Ectodermal cell (in vitro differentiated cells): ENCODE measurements around the gene INF2. TPM values are rescaled to one million over a fixed set of nuclear protein-coding genes. Genes with fewer than 3 reads are reported as not detected.

Experiments
- H3K27ac ChIP-seq: 2 replicates; pipeline ENCODE4 v1.7.0; 2013; ENCODE audit warnings: mild to moderate bottlenecking, low read depth, low read length; ENCODE audit not compliant: insufficient read depth, poor library complexity, severe bottlenecking
- H3K27me3 ChIP-seq: 2 replicates; pipeline ENCODE4 v1.7.0; 2013; ENCODE audit warnings: mild to moderate bottlenecking, low read length; ENCODE audit not compliant: insufficient read depth, control insufficient read depth, poor library complexity, severe bottlenecking
- H3K36me3 ChIP-seq: one replicate; pipeline ENCODE4 v1.7.0; 2013; ENCODE audit warnings: low read length; ENCODE audit not compliant: control insufficient read depth, insufficient read depth
- H3K4me1 ChIP-seq: one replicate; pipeline ENCODE4 v1.7.0; 2013; ENCODE audit warnings: low read length; ENCODE audit not compliant: control insufficient read depth, insufficient read depth
- H3K4me3 ChIP-seq: 2 replicates; pipeline ENCODE4 v1.7.0; 2013; ENCODE audit warnings: low read depth, low read length, control low read depth; ENCODE audit not compliant: insufficient read depth
- H3K9me3 ChIP-seq: 2 replicates; pipeline ENCODE4 v1.7.0; 2013; ENCODE audit warnings: mild to moderate bottlenecking, low read length, moderate library complexity; ENCODE audit not compliant: control insufficient read depth
- WGBS, 2 experiments: methylation state at CpG; one replicate each; pipeline ENCODE4 v1.1.7; 2013; ENCODE audit warnings: missing lambda C conversion rate in 2 of 2; 5-methylcytosine and 5-hydroxymethylcytosine counted together
- polyA plus RNA-seq, 4 experiments: library from polyadenylated mRNA; stranded (reverse); fragments of 50-300 nt; gene quantifications; one replicate each; pipeline ENCODE4 v1.2.3, GENCODE V29; 2013

The INF2 gene
- polyA plus RNA-seq (2013, experiment 1 of 4) = 36.6 TPM
- polyA plus RNA-seq (2013, experiment 2 of 4) = 33.4 TPM
- 30.1 TPM for polyA plus RNA-seq (2013, experiment 3 of 4)
- 29.7 TPM for polyA plus RNA-seq (2013, experiment 4 of 4)

DNA sequence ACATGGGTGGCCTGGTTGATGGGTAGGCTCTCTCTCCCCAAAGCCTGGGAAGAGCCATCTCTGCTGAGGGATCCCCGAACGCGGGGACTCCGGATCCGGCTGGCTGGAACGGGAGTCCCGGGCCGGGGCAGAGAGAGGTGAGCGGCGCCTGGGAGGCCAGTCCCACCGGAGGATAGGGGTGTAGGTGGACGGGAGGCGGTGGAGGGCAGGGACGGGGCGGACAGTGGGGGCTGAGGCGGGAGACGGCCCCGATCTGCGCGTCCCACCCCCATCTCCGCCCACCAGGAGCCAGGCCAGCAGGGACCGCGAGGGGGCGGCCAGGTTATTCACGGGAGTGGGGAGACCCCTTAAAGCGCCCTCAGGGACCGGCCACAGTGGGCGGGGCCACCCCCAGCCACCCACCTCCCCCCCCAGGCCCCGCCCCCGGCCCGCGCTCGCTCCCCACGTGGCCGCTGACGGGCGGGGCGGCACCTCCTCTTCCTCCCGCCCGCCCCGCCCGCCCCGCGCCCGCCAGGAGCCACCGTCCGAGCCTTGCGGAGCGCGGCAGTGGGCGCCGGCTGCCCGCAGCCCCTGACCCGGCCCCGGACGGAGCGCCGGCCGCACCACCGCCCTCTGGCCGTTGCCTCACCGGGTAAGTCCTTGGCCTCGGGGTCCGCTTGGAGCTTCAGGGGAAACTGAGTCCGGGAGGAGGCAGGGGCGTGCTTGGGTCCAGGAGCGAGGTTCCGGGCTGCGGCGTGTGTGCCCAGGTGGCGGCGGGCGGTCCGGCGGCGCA is at the start of gene INF2:
Gene INF2 (plus strand): TSS at position 510 of the 772 bp plus-strand sequence. CDS start 11,748 bp downstream, outside the sequence.
- Histone ChIP-seq H3K4me3 (peak within 1 kb of the TSS; percentile 54), H3K9me3 (no peaks in the 10 kb centered on the region), H3K4me1 (peaks cover 41% of the 10 kb centered on the region), H3K36me3 (no peaks in the 10 kb centered on the region), H3K27me3 (no peaks in the 10 kb centered on the region), H3K27ac (no peak within 1 kb of the TSS)
- 1% methylated on average over 70 to 76 of the region's 76 CpGs for WGBS, 2 experiments

DNA sequence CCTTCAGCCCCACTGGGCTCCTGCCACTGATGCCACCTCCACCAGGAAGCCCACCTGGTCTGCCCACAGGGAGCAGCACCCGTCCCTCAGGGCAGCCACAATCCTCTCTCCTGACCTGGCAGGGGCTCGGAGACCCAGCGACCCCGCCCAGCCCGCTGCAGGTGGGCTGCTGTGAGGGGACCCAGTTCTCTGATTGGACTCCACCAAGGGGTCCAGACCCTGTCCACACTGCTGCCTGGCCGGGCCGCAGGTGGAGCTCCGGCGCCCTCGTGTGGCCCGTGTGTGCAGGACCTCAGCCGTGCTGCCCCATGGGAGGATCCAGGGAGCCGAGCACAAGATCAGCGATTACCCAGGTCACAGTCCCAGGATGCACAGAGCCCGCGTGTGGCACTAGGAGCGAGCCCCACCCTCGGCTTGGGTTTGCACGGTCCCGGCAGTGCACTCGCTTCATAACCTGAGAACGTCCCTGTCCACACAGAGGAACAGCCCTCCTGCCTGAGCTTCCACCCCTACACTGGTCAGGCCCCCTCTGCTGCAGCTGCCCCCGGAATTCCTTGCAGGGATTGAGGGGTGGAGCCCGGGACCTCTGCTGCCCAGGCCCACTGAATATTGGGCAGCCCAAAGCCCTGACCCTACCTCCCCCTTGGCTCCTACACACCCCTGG is 49.4 kb upstream of the INF2 start:
- no peaks in the 10 kb centered on the region for H3K9me3 ChIP-seq
- H3K4me3 ChIP-seq = no peak overlapping the region
- 10% methylated on average over 24 of the region's 24 CpGs for WGBS, 2 experiments
- no peaks in the 10 kb centered on the region for H3K27me3 ChIP-seq
- no peak overlapping the region for H3K27ac ChIP-seq
- peaks cover 2% of the 10 kb centered on the region for H3K4me1 ChIP-seq
- H3K36me3 ChIP-seq = no peaks in the 10 kb centered on the region

- Histone ChIP-seq H3K36me3 (no peaks in the 10 kb centered on the region), H3K4me1 (peaks cover 2% of the 10 kb centered on the region), H3K27me3 (no peaks in the 10 kb centered on the region), H3K4me3 (no peak overlapping the region), H3K9me3 (no peaks in the 10 kb centered on the region), H3K27ac (no peak overlapping the region)
- WGBS, 2 experiments = 89 to 91% methylated on average over 10 of the region's 10 CpGs
Measured at GRCh38 chr14:104640681-104641080, 48.7 kb upstream of the INF2 start.

- Histone ChIP-seq H3K4me3 (no peak overlapping the region), H3K9me3 (no peaks in the 10 kb centered on the region), H3K4me1 (peaks cover 2% of the 10 kb centered on the region), H3K27me3 (no peaks in the 10 kb centered on the region), H3K27ac (no peak overlapping the region), H3K36me3 (no peaks in the 10 kb centered on the region)
- 90 to 92% methylated on average over 23 of the region's 23 CpGs for WGBS, 2 experiments
Measured at GRCh38 chr14:104641753-104642539, 47.5 kb upstream of the INF2 start.

- H3K9me3 ChIP-seq = no peaks in the 10 kb centered on the region
- 93 to 96% methylated on average over 9 of the region's 9 CpGs for WGBS, 2 experiments
- no peak overlapping the region for H3K4me3 ChIP-seq
- H3K36me3 ChIP-seq = no peaks in the 10 kb centered on the region
- no peak overlapping the region for H3K27ac ChIP-seq
- peaks cover 2% of the 10 kb centered on the region for H3K4me1 ChIP-seq
- no peaks in the 10 kb centered on the region for H3K27me3 ChIP-seq
Measured at GRCh38 chr14:104642540-104642868, 46.9 kb upstream of the INF2 start.

DNA sequence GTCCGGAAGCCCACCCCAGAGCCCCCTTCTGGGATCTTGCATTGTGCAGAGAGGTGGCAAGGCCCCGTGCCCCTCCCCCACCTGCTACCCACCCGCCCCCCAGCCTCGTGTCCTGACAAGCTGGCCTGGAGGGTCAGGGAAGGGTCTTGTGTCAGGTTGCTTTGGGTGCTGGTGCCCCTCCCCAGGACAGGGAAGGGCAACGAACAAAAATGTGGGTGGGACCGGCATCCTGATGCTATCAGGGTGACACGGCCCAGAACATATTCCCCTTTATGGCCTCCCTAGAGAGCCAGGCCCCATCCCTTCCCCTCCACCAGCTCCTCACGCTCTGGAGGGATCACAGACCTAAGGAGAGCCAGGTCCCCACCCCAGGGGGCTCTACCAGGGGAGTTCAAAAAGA is 46.1 kb upstream of the INF2 start:
- no peak overlapping the region for H3K4me3 ChIP-seq
- 80 to 81% methylated on average over 8 of the region's 8 CpGs for WGBS, 2 experiments

GRCh38 chr14:104644091-104644635 is 45.3 kb upstream of the INF2 start:
- Histone ChIP-seq H3K4me1 (peaks cover 2% of the 10 kb centered on the region), H3K27me3 (no peaks in the 10 kb centered on the region), H3K9me3 (no peaks in the 10 kb centered on the region), H3K36me3 (no peaks in the 10 kb centered on the region), H3K27ac (no peak overlapping the region), H3K4me3 (no peak overlapping the region)
- WGBS, 2 experiments = 84 to 85% methylated on average over 12 of the region's 12 CpGs

More for the DNA sequence above, 46.1 kb upstream of the INF2 start:
- Histone ChIP-seq H3K9me3 (no peaks in the 10 kb centered on the region), H3K4me1 (peaks cover 2% of the 10 kb centered on the region), H3K27me3 (no peaks in the 10 kb centered on the region), H3K27ac (no peak overlapping the region), H3K36me3 (no peaks in the 10 kb centered on the region)

DNA sequence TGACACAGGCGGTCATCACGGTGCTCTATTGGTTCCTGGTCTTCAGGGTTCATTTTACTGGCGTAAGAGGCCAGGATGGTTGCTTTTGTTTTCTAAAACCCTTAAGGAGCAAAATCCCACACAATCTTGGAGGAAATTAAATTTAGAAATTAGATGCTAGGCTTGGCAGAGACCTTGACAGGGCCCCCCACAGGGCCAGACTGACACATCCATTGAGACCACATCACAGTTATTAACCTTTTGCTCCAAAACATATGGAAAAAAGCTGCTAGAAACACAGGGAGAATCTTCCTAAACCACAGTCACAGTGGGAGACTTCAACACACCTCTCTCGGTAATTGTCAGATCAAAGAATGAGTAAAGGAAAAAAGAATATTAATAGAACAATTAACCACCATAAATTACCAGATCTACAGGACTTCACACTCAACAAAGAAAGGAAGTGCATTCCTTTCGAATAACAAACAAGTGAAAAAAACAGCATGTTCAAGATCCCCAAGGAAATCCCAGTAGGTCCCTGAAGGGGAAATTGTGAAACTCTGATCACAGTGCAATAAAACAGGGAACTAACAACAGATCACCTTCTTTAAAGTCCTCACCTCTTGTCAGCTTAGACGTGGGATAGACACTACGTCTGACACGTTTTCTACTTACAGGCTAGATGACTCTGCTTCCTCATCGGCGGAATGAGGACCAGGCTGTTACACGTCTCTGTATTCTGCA is 44.6 kb upstream of the INF2 start:
- Histone ChIP-seq H3K4me1 (peaks cover 2% of the 10 kb centered on the region), H3K9me3 (no peaks in the 10 kb centered on the region), H3K4me3 (no peak overlapping the region), H3K36me3 (no peaks in the 10 kb centered on the region), H3K27ac (no peak overlapping the region), H3K27me3 (no peaks in the 10 kb centered on the region)
- 81 to 83% methylated on average over 10 to 11 of the region's 11 CpGs for WGBS, 2 experiments

DNA sequence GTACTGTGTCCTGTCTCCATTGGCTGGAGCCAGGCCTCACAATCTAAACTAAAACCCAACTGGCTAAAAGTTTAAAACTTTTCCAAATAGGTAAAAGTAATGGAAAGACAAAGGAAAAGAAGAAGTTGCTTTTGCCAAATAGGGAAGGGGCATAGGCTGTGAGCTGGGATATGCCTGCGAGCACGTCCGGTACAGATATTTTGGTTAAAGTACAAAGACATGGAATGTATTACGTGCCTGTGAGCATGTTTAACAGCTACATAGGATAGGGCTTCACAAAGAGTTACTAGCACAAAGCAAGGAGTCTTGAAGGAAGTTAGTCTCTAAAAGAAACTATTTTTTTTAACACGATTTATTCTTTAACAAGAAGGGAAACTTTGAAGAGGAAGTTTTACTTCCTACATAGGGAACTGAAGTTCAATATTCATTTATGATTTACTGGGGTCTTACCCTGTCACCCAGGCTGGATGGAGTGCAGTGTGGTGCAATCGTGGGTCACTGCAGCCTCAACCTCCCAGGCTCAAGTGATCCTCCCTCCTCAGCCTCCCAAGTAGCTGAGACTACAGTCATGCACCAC is 41.9 kb upstream of the INF2 start:
- no peaks in the 10 kb centered on the region for H3K4me1 ChIP-seq
- no peak overlapping the region for H3K4me3 ChIP-seq
- no peaks in the 10 kb centered on the region for H3K27me3 ChIP-seq
- WGBS, 2 experiments = 91 to 93% methylated on average over 6 of the region's 6 CpGs
- peaks cover 2% of the 10 kb centered on the region for H3K36me3 ChIP-seq
- H3K9me3 ChIP-seq = no peaks in the 10 kb centered on the region
- no peak overlapping the region for H3K27ac ChIP-seq
